IMR-90 (cell line): Measurements from ENCODE around the gene TLR9. TPM values are rescaled to one million over a fixed set of nuclear protein-coding genes. Genes with fewer than 3 reads are reported as not detected.

Experiments used
- ATAC-seq: fragments of 200-7000 bp; cut with Tn5 transposase; 2 replicates; pipeline ENCODE4 v1.9.1; 2020; ENCODE audit warnings: low read depth, mild to moderate bottlenecking, moderate library complexity
- BruUV-seq: library from RNA; stranded (reverse); fragments of 400-500 nt; replicated peaks from 2 replicates; lab custom pipeline; 2021; lab: Mats Ljungman, UMichigan
- CTCF ChIA-PET: fragments of 300-600 bp; formaldehyde crosslinking; extraction: SDS; loops from one replicate; lab custom pipeline; 2021; ENCODE audit warnings: antibody characterized with exemption; lab: Yijun Ruan, JAX
- POLR2A ChIA-PET: fragments of 300-600 bp; sonication (Branson Sonifier 250); formaldehyde crosslinking; loops from one replicate; lab custom pipeline; 2022; ENCODE audit warnings: antibody characterized with exemption; ENCODE audit not compliant: unreplicated experiment; lab: Charles Lee
- DNase-seq: peaks from one replicate; pipeline ENCODE4 v3.0.0; 2013
- H2AFZ ChIP-seq: replicated peaks from 2 replicates; pipeline ENCODE3; 2013; ENCODE audit warnings: low read length, mild to moderate bottlenecking; ENCODE audit not compliant: poor library complexity
- H2AK5ac ChIP-seq: 2 replicates; pipeline ENCODE4 v1.6.1; 2013; ENCODE audit warnings: low read depth, low read length, inconsistent platforms
- H2AK9ac ChIP-seq: replicated peaks from 2 replicates; pipeline ENCODE3; 2013; ENCODE audit warnings: mild to moderate bottlenecking, low read depth, low read length, moderate library complexity; ENCODE audit not compliant: poor library complexity
- H2BK120ac ChIP-seq: 2 replicates; pipeline ENCODE4 v1.6.1; 2013; ENCODE audit warnings: low read depth, low read length, inconsistent platforms
- H2BK15ac ChIP-seq: 3 replicates; pipeline ENCODE4 v1.6.1; 2013; ENCODE audit warnings: low read depth, low read length, inconsistent platforms
- H2BK20ac ChIP-seq: 2 replicates; pipeline ENCODE4 v1.6.1; 2013; ENCODE audit warnings: low read depth, mild to moderate bottlenecking, inconsistent platforms, low read length, moderate library complexity
- H2BK5ac ChIP-seq: 2 replicates; pipeline ENCODE4 v1.6.1; 2013; ENCODE audit warnings: mild to moderate bottlenecking, low read depth, low read length, inconsistent platforms; ENCODE audit not compliant: poor library complexity, severe bottlenecking
- H3K14ac ChIP-seq: replicated peaks from 2 replicates; pipeline ENCODE4 v1.6.1; 2013; ENCODE audit warnings: low read depth, low read length, inconsistent platforms
- H3K18ac ChIP-seq: 2 replicates; pipeline ENCODE4 v1.6.1; 2013; ENCODE audit warnings: low read depth, low read length, control low read depth
- H3K23ac ChIP-seq: 2 replicates; pipeline ENCODE4 v1.6.1; 2013; ENCODE audit warnings: low read depth, low read length, inconsistent platforms
- H3K27ac ChIP-seq: 2 replicates; pipeline ENCODE4 v1.5.1; 2013; ENCODE audit warnings: mild to moderate bottlenecking, control low read depth, low read length; ENCODE audit not compliant: insufficient read depth
- H3K27me3 ChIP-seq: 2 replicates; pipeline ENCODE4 v1.6.1; 2013; ENCODE audit warnings: low read length; ENCODE audit not compliant: control insufficient read depth, insufficient read depth
- H3K36me3 ChIP-seq: 2 replicates; pipeline ENCODE4 v1.6.1; 2013; ENCODE audit warnings: low read length, mixed read lengths; ENCODE audit not compliant: control insufficient read depth, insufficient read depth
- H3K4ac ChIP-seq: 2 replicates; pipeline ENCODE4 v1.6.1; 2013; ENCODE audit warnings: low read depth, low read length, inconsistent platforms
- H3K4me1 ChIP-seq: 2 replicates; pipeline ENCODE4 v1.6.1; 2013; ENCODE audit warnings: low read length, mixed read lengths; ENCODE audit not compliant: control insufficient read depth, insufficient read depth
- H3K4me2 ChIP-seq: 2 replicates; pipeline ENCODE4 v1.6.1; 2013; ENCODE audit warnings: low read depth, mild to moderate bottlenecking, control low read depth, low read length, moderate library complexity
- H3K4me3 ChIP-seq: 2 replicates; pipeline ENCODE4 v1.5.1; 2013; ENCODE audit warnings: low read depth, mild to moderate bottlenecking, control low read depth, low read length, moderate library complexity; ENCODE audit not compliant: insufficient read depth
- H3K56ac ChIP-seq: 2 replicates; pipeline ENCODE4 v1.6.1; 2013; ENCODE audit warnings: low read length, inconsistent platforms; ENCODE audit not compliant: insufficient read depth; ENCODE audit errors: extremely low read depth
- H3K79me1 ChIP-seq, 2 experiments: 2 replicates each; pipeline ENCODE4 v1.6.1; 2013; ENCODE audit warnings: low read length in 2 of 2, inconsistent platforms in 1 of 2, low read depth in 1 of 2
- H3K9ac ChIP-seq: 2 replicates; pipeline ENCODE4 v1.6.1; 2013; ENCODE audit warnings: low read depth, low read length, control low read depth
- H3K9me1 ChIP-seq: 2 replicates; pipeline ENCODE4 v1.6.1; 2013; ENCODE audit warnings: low read length, inconsistent platforms; ENCODE audit not compliant: insufficient read depth
- H3K9me3 ChIP-seq: 2 replicates; pipeline ENCODE4 v1.6.1; 2013; ENCODE audit warnings: low read length; ENCODE audit not compliant: control insufficient read depth, insufficient read depth
- H4K20me1 ChIP-seq: 2 replicates; pipeline ENCODE4 v1.6.1; 2013; ENCODE audit warnings: low read length, inconsistent platforms; ENCODE audit not compliant: insufficient read depth
- H4K5ac ChIP-seq: 2 replicates; pipeline ENCODE4 v1.6.1; 2013; ENCODE audit warnings: mild to moderate bottlenecking, low read depth, low read length, control low read depth
- H4K8ac ChIP-seq, 2 experiments: 2 replicates each; pipeline ENCODE4 v1.6.1; 2013; ENCODE audit warnings: low read depth in 2 of 2, low read length in 2 of 2, control low read depth in 1 of 2, inconsistent platforms in 1 of 2
- H4K91ac ChIP-seq: 2 replicates; pipeline ENCODE4 v1.6.1; 2013; ENCODE audit warnings: low read depth, low read length, inconsistent platforms; ENCODE audit not compliant: insufficient read depth
- BHLHE40 ChIP-seq: fragments of 150-350 bp; IDR thresholded peaks from 2 replicates; pipeline ENCODE4 v1.6.1; 2016; ENCODE audit warnings: mild to moderate bottlenecking, low read depth, low read length
- CHD1 ChIP-seq: IDR thresholded peaks from 2 replicates; pipeline ENCODE4 v1.6.1; 2012; ENCODE audit warnings: low read depth, low read length, improper control_type of control experiment
- CTCF ChIP-seq: conservative IDR thresholded peaks from 2 replicates; pipeline ENCODE4 v1.5.1; 2012; ENCODE audit warnings: mild to moderate bottlenecking, low read depth, low read length, improper control_type of control experiment
- ELK1 ChIP-seq: fragments of 150-350 bp; IDR thresholded peaks from 2 replicates; pipeline ENCODE4 v1.6.1; 2016; ENCODE audit warnings: low read depth, mild to moderate bottlenecking, low read length, moderate library complexity, borderline replicate concordance
- MAFK ChIP-seq: IDR thresholded peaks from 2 replicates; pipeline ENCODE4 v1.6.1; 2012; ENCODE audit warnings: low read depth, low read length, improper control_type of control experiment
- MAZ ChIP-seq: IDR thresholded peaks from 2 replicates; pipeline ENCODE4 v1.6.1; 2012; ENCODE audit warnings: low read depth, mild to moderate bottlenecking, low read length, improper control_type of control experiment, moderate library complexity, borderline replicate concordance
- MXI1 ChIP-seq: IDR thresholded peaks from 2 replicates; pipeline ENCODE4 v1.6.1; 2012; ENCODE audit warnings: low read depth, mild to moderate bottlenecking, low read length, moderate library complexity, borderline replicate concordance
- NFE2L2 ChIP-seq: fragments of 150-350 bp; IDR thresholded peaks from 2 replicates; pipeline ENCODE4 v1.6.1; 2016; ENCODE audit warnings: low read depth, mild to moderate bottlenecking, low read length
- RAD21 ChIP-seq: IDR thresholded peaks from 2 replicates; pipeline ENCODE4 v1.6.1; 2012; ENCODE audit warnings: low read length, improper control_type of control experiment
- RFX5 ChIP-seq: IDR thresholded peaks from 2 replicates; pipeline ENCODE4 v1.8.0; 2012; ENCODE audit warnings: low read depth, mild to moderate bottlenecking, low read length, moderate library complexity
- SMC3 ChIP-seq: fragments of 150-350 bp; IDR thresholded peaks from 2 replicates; pipeline ENCODE4 v1.6.1; 2016; ENCODE audit warnings: low read depth, mild to moderate bottlenecking, antibody characterized with exemption, low read length, moderate library complexity
- USF2 ChIP-seq: fragments of 150-350 bp; IDR thresholded peaks from 2 replicates; pipeline ENCODE4 v1.6.1; 2017; ENCODE audit warnings: mild to moderate bottlenecking, antibody characterized with exemption, low read length, low read depth
- WGBS, 2 experiments: methylation state at CpG; one replicate each; pipeline versions ENCODE4 v1.1.5 to v1.1.7; 2013; ENCODE audit warnings: missing lambda C conversion rate in 2 of 2; ENCODE audit not compliant: insufficient read length in 1 of 2; ENCODE audit errors: extremely low coverage in 2 of 2; 5-methylcytosine and 5-hydroxymethylcytosine counted together
- dilution Hi-C: fragments of 300-500 bp; cut with HindIII; formaldehyde crosslinking; loops from one replicate; pipeline ENCODE4 v1.14.3; 2018; ENCODE audit warnings: low sequenced_read_pairs; ENCODE audit not compliant: unreplicated experiment
- in situ Hi-C: fragments of 300-500 bp; cut with MboI; formaldehyde crosslinking; loops from 3 replicates; pipeline ENCODE4 v1.14.3; 2019; ENCODE audit warnings: low sequenced_read_pairs, inconsistent platforms, mixed read lengths
- intact Hi-C: fragments of 100-400 bp; cut with micrococcal nuclease; formaldehyde crosslinking; loops from 2 replicates; pipeline ENCODE4 v1.10.0; 2022
- polyA plus RNA-seq, 3 experiments: library from polyadenylated mRNA; depleted of rRNA; stranded (reverse); fragments of >200 nt; gene quantifications; 2 replicates each; pipeline ENCODE4 v1.2.3, GENCODE V29; 2012; ENCODE audit warnings: low replicate concordance in 1 of 3
- total RNA-seq: library from RNA; depleted of rRNA; stranded (reverse); fragments of >200 nt; gene quantifications from 2 replicates; pipeline ENCODE4 v1.2.3, GENCODE V29; 2012

The TLR9 gene
- total and polyA plus RNA-seq, 2 of the 4 experiments (the other 2 are of a cell fraction): not detected

GRCh38 chr3:52240059-52240885, 14.8 kb upstream of the TLR9 start:
- Histone ChIP-seq H2BK20ac (peak overlapping the region; percentile 52), H2AK5ac (peak overlapping the region; percentile 99), H3K4me3 (no peak overlapping the region), H2BK120ac (peak overlapping the region; percentile 79), H3K56ac (no peak overlapping the region; the same call in 1 of the 2 replicates), H3K9ac (peak overlapping the region; percentile 31), H2AFZ (peak overlapping the region; percentile 74), H2BK15ac (peak overlapping the region; percentile 27; the same call in 1 of the 3 replicates), H3K27me3 (no peaks in the 10 kb centered on the region), H4K8ac (peak overlapping the region; percentile 47 to 81; a peak in 3 of 4 replicates), H3K18ac (peak overlapping the region; percentile 14; the same call in 1 of the 2 replicates), H2AK9ac (peak overlapping the region; percentile 94), H4K5ac (peak overlapping the region; percentile 19; the same call in 1 of the 2 replicates), H4K91ac (peak overlapping the region; percentile 83), H3K9me1 (peaks cover 37% of the 10 kb centered on the region), H3K36me3 (peaks cover 3% of the 10 kb centered on the region; the same call in 1 of the 2 replicates), H3K9me3 (0 out of 2 replicates have a peak, but pooled peaks cover 1% of the 10 kb centered on the region), H3K4ac (peak overlapping the region; percentile 97), H3K4me2 (peak overlapping the region; percentile 0; the same call in 1 of the 2 replicates), H3K79me1 (peaks cover 21 to 73% of the 10 kb centered on the region in 2 experiments), H3K27ac (peak overlapping the region; percentile 79), H3K23ac (peak overlapping the region; percentile 65; the same call in 1 of the 2 replicates), H3K4me1 (peaks cover 35% of the 10 kb centered on the region), H3K14ac (peak overlapping the region; percentile 85), H2BK5ac (peak overlapping the region; percentile 73), H4K20me1 (peaks cover 20% of the 10 kb centered on the region)
- in situ Hi-C loops (no loop called here), dilution Hi-C loops (no loop called here), intact Hi-C loops (no loop called here)
- ATAC-seq (peak; percentile 30), DNase-seq (peak; percentile 98)
- no TSS peak for BruUV-seq
- ChIA-PET CTCF (interaction anchor here (0.5 to 0.7 kb wide), 3 partner anchors 17 to 1046 kb away, joined by 3 read pairs; no protein-coding TSS in a partner anchor), POLR2A (no interaction called here)
- WGBS, 2 experiments: 100% methylated on average over 1 of the region's 1 CpG; no CpG with 5 or more reads in 1 of the 2 experiments
- TF ChIP-seq MAZ (no peak), SMC3 (no peak), NFE2L2 (no peak), MXI1 (0 out of 2 replicates have a peak, but pooled peaks have one; percentile 19), USF2 (peak; percentile 83), RAD21 (no peak), CHD1 (no peak), CTCF (no peak), RFX5 (0 out of 2 replicates have a peak, but pooled peaks have one; percentile 13), ELK1 (no peak), MAFK (no peak; the same call in 1 of the 2 replicates), BHLHE40 (peak; percentile 31; the same call in 1 of the 2 replicates)
